ENCODE results near the gene CLCN3.
A peak's percentile ranks its signal among the peaks of the same experiment; 100 is the strongest.
"Not testable (repeated sequence)": the region's sequence is repeated elsewhere in the genome, so short reads cannot be mapped to it uniquely, and the experiment has no call there.

The CLCN3 gene

GRCh38 chr4:169658196-169658595 is 37.8 kb downstream of the CLCN3 start:
- no peak for DNase-seq

GRCh38 chr4:169658975-169659715 is 38.8 kb downstream of the CLCN3 start:
- DNase-seq, result no peak

GRCh38 chr4:169659716-169660670 is 39.6 kb downstream of the CLCN3 start:
- peak; percentile 48 to 62 for DNase-seq

DNA sequence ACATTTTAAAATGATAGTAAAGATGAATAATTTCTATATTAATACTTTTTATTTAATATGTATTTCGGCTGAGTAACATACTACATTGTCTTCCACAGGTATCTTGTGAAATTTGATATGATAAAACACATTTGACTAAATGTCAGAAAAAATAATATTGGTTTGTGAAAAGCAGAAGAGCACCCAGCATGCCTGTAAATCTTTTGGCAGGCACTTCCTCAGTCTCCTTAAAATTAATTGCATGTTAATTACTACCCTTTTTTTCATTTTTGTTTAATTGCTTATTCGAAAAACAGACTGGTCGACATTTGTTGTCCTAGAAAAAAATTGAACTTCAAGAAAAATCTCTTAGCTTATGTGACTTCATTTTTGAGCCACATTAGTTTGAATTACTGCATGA is 40.6 kb downstream of the CLCN3 start:
- no peak for DNase-seq

DNA sequence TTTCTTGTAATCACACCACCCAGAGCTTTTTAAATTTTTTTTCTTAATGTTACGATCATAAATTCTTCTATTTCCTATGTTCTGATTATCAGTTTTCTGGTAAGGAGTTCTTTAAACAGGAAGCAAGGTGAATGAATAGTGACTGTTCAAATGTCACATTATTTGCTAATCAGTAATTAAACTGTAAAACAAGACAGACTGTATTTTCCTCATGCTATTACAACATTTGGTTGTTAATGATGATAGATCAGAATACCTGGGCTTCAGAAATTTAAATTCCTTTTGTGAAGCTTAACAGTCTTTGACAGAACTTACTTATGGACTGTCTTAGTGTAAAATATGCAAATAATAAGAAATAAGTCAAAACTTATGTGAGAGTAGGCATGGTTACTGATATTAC is 41.4 kb downstream of the CLCN3 start:
- DNase-seq, result no peak

DNA sequence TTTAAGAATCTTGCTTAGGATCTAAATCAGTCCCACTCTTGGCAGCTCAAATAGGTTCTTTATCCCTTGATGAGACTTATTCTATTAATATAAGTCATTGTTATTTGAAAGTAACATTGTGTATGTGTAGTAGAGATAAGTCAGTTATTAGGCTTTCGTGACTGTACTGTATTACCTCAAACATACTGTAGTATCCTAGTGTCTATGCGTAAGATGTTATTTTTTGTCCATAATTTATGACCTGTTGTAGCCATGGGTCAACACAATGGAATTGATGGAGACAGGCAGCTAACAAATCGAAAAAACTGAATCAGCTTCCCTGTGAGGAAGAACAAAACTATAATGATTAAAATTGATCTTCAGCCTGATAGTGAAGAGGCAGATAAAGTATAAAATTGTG is 41.8 kb downstream of the CLCN3 start:
- DNase-seq, result no peak

- no peak for DNase-seq
Observed at GRCh38 chr4:169663402-169663801, 43.0 kb downstream of the CLCN3 start.

DNA sequence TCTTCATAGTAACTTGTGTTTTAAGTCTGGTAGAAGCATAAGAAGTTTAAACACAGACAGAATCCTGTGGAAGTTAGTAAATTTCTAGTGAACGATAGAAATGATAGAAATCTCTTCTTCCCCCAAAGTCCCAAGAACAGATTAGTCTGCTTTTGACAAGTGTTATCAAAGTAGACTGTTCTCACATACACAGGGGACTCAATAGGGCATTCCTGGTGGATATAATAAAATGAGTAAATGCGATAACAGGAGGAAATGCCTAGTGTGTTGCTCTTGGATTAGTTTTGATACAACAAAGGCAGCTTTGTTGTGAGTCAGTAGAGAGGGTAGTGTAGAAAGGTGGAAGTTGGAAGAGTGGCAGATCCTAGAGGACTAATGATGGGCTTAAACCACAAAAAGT is 43.5 kb downstream of the CLCN3 start:
- no peak for DNase-seq

DNA sequence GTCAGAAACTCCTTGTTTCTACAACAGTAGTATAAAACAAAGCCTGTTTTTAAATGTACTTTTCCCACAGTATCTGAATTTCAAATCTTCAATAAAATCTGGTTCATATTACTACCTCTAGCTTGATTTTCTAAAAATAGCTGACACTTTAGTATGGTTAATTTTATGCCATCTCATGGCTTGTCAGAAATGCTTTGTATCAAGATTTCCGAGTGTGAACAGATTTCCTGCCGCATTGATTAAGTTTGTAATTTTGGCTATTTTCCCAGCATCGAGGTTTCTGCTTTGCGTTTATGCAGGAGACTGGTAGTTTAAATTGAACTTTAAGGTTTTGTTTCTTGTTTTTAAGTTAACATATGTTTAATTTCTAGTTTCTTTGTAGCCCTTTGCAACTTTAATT is 44.2 kb downstream of the CLCN3 start:
- DNase-seq, result no peak

DNA sequence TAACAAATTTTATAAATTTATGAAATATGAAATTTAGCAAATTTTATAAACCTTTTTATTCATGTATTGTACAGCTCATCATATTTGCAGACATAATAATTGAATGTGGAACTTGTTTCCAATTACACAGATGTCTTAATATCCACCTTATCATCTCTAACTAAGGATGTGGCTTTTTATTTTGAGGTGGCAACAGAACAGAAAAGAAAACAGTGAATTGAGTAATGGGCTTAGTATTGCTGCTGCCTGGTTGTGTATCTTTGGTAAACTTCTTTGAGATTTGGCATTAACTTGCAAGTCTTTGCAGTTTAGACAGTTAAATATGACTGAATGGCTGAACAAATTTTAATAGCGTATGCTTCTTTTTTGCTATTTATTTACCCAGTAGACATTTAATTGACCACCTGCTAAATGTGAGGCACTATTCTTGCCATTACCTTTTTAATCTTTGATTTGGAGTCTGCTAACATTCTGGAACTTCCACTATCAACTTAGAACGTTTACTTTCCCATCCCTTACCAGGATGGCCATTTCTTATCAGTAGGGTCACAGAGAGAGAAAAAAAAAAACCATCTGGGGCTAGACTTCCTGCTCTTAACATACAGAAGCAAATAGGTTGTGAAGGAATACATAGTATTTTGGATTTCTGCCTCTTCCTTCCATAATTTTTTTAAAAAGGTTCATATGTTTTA is 44.8 kb downstream of the CLCN3 start:
- DNase-seq, result no peak

DNA sequence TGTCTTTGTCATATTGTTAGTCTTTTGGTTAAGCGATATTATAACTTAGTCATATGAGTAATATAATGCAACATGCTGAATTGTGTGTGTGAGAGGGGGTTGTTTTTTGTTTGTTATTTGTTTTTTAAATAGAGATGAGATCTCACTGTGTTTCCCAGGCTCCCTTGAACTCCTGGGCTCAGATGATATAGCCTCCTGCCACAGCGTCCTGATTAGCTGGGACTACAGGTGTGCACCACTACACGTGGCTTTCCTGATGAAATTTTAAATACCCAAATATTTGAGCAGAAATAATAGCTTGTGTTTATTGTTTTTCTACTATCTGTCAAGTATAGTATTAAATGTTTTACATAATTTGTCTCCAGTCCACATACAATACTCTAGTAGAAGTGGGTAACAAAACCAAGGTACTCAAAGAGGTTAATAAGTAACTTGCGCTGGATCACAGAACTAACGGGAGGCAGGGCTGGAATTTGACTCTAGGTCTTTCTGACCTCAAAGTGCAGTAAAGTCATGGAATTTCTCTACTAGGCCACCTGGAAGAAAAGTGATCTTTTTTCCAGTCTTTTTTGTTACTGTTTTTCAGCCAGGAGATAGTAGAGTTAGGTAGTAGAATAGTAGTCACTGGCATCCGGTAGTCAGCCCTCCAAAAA is 47.8 kb downstream of the CLCN3 start:
- DNase-seq, result no peak

GRCh38 chr4:169675825-169676224 is 55.4 kb downstream of the CLCN3 start:
- no peak for DNase-seq

DNA sequence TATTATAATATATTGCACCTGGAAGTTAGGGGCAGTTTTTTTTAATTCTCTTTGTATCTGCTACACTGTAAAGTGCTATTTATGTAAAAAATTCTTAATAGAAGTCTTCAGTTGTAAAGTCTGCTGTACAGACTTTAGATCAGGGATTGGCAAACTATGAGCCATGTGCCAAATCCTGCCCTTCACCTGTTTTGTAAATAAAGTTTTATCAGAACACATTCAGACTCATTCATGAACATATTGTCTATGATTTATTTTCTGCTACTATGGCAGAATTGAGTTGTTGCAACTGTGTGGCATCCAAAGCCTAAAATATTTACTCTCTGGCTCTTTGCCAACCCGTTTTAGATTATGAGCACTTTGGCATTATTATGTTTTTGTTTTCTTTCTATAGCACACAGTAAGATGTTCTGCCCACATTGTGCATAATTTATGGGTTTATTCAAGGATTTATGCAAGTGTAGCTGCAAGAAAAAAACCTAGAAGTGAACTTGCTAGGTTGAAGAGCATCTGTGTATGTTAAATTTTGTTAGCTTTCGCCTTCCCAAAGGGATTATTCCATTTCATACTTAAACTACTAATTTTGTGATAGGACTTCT is 56.9 kb downstream of the CLCN3 start:
- no peak for DNase-seq

- DNase-seq, result not testable (repeated sequence)
Observed at GRCh38 chr4:169678486-169678885, 58.1 kb downstream of the CLCN3 start.

DNA sequence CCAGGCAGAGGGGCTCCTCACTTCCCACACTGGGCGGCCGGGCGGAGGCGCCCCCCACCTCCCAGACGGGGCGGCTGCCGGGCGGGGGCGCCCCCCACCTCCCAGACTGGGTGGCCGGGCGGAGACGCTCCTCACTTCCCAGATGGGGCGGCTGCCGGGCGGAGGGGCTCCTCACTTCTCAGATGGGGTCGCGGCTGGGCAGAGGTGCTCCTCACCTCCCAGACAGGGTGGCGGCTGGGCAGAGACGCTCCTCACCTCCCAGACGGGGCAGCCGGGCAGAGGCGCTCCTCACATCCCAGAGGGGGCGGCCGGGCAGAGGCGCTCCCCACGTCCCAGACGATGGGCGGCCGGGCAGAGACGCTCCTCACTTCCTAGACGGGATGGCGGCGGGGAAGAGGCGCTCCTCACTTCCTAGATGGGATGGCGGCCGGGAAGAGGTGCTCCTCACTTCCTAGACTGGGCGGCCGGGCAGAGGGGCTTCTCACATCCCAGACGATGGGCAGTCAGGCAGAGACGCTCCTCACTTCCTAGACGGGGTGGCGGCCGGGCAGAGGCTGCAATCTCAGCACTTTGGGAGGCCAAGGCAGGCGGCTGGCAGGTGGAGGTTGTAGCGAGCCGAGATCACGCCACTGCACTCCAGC is 58.7 kb downstream of the CLCN3 start:
- DNase-seq, result not testable (repeated sequence)

DNA sequence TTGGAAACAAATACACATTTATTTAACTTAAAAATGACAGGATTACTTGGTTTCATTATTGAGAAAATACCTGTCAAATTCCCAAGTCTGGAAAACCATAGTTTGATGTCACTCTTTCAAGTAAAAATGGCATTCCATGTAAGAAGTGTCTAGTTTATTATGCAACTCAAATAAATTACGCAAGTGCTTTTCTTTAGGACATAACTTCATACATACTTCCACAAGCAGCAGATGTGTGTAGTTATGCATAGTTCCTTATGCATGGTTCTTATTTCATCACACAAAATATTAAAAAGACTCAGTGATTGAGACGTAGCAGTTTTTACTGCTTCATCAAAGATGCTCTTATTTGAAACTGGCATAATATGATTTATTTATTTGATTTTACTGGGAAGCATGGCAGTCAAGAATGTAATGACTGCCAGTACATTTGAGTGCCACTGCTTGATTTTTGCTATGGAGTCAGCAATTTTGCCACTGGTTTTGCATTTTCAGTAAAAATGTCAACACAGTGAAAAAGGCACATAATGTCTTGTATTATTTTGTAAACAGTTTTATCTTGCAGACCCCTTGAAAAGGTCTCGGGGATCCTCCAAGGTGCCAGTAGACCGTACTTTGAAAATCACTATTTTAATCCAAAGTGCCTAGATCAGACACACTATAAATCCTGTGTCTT is 62.1 kb downstream of the CLCN3 start:
- no peak for DNase-seq

GRCh38 chr4:169689681-169690080 is 69.3 kb downstream of the CLCN3 start:
- no peak for DNase-seq

DNA sequence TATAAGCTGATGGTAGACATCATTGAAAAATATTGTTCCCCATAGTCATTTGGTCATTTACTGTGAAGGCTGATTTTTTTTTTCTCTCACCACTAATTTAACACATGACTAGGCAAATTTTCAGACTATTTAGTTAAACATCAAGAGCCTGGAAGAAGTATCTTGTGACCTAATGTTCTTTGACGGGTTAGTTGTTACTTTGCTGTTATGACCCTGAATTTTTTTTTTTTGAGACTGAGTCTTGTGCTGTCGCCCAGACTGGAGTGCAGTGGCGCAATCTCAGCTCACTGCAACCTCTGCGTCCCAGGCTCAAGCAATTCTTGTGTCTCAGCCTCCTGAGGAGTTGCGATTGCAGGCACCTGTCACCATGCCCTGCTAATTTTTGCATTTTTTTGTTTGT is 70.4 kb downstream of the CLCN3 start:
- DNase-seq, result no peak

- DNase-seq, result no peak
Observed at GRCh38 chr4:169698331-169698730, 78.0 kb downstream of the CLCN3 start.

DNA sequence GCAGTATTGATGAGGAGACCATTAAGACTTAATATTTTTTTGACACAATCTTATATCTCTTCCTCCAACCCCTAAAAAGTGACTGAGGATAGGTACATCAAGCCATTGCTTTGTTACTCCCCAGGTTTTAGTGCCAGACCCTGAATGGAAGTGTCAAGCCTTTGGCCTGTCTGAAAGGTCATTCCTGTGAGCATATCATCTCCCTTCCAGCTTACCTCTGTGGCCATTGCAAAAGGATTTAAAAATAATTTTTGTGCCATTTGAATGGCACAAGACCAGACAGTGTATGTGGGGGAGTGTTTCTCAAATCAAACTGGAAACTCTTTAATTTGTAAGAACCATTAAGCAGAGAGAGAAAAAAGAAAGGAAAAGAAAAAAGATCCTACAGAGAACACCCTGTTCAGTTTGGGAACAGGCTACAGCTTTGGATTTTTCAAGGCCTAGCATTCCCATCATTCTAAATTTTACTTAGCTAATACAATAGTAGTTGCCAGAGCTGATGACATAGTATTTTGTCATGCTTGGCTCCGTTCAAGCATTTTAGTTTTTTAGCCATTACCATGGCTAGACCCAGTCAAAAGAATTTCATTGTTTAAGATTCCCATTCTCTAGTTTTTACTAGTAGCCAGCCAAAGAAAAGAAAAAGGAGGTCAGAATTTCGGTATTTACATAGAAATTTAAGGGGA is 87.7 kb downstream of the CLCN3 start:
- no peak for DNase-seq

GRCh38 chr4:169715826-169716225 is 95.4 kb downstream of the CLCN3 start:
- no peak for DNase-seq
